ENCODE results near the gene CAND1.

Gene CAND1

GRCh38 chr12:67280572-67280971 lies 11.4 kb downstream of the CAND1 start:
- DNase-seq (ENCODE audit: low read depth in 2 of 2): no peak

GRCh38 chr12:67284561-67284960 lies 15.4 kb downstream of the CAND1 start:
- no peak for DNase-seq (ENCODE audit: low read depth in 2 of 2)

GRCh38 chr12:67286257-67286656 lies 17.1 kb downstream of the CAND1 start:
- no peak for DNase-seq (ENCODE audit: low read depth in 2 of 2)

GRCh38 chr12:67287311-67287710 lies 18.2 kb downstream of the CAND1 start:
- no peak for DNase-seq (ENCODE audit: low read depth in 2 of 2)

GRCh38 chr12:67288561-67288960 lies 19.4 kb downstream of the CAND1 start:
- DNase-seq (ENCODE audit: low read depth in 2 of 2): no peak

- DNase-seq (ENCODE audit: low read depth in 2 of 2): no peak
These were observed 21.2 kb downstream of the CAND1 start for GRCh38 chr12:67290378-67290777.

GRCh38 chr12:67299526-67299925 lies 30.4 kb downstream of the CAND1 start:
- DNase-seq (ENCODE audit: low read depth in 2 of 2): no peak

- no peak for DNase-seq (ENCODE audit: low read depth in 2 of 2)
These were observed 30.8 kb downstream of the CAND1 start for GRCh38 chr12:67299926-67300325.

GRCh38 chr12:67302162-67302561 lies 33.0 kb downstream of the CAND1 start:
- DNase-seq (ENCODE audit: low read depth in 2 of 2): no peak

GRCh38 chr12:67305544-67305943 lies 36.4 kb downstream of the CAND1 start:
- DNase-seq (ENCODE audit: low read depth in 2 of 2): no peak

GRCh38 chr12:67306712-67307111 lies 37.6 kb downstream of the CAND1 start:
- DNase-seq (ENCODE audit: low read depth in 2 of 2): no peak

- DNase-seq (ENCODE audit: low read depth in 2 of 2): no peak
These were observed 46.5 kb downstream of the CAND1 start for GRCh38 chr12:67315661-67316060.

- DNase-seq (ENCODE audit: low read depth in 2 of 2): no peak
These were observed 49.6 kb downstream of the CAND1 start for GRCh38 chr12:67318786-67319185.

GRCh38 chr12:67319936-67320335 lies 50.8 kb downstream of the CAND1 start:
- DNase-seq (ENCODE audit: low read depth in 2 of 2): no peak

GRCh38 chr12:67320614-67321295 lies 51.6 kb downstream of the CAND1 start:
- DNase-seq (ENCODE audit: low read depth in 2 of 2): no peak

- no peak for DNase-seq (ENCODE audit: low read depth in 2 of 2)
These were observed 53.4 kb downstream of the CAND1 start for GRCh38 chr12:67322580-67322979.

GRCh38 chr12:67323007-67323406 lies 53.8 kb downstream of the CAND1 start:
- no peak for DNase-seq (ENCODE audit: low read depth in 2 of 2)

GRCh38 chr12:67326637-67327036 lies 57.5 kb downstream of the CAND1 start:
- DNase-seq (ENCODE audit: low read depth in 2 of 2): no peak

GRCh38 chr12:67327466-67327865 lies 58.3 kb downstream of the CAND1 start:
- DNase-seq (ENCODE audit: low read depth in 2 of 2): no peak

GRCh38 chr12:67331123-67331522 lies 62.0 kb downstream of the CAND1 start:
- DNase-seq (ENCODE audit: low read depth in 2 of 2): no peak

GRCh38 chr12:67331828-67332227 lies 62.7 kb downstream of the CAND1 start:
- DNase-seq (ENCODE audit: low read depth in 2 of 2): no peak

GRCh38 chr12:67333649-67334048 lies 64.5 kb downstream of the CAND1 start:
- DNase-seq (ENCODE audit: low read depth in 2 of 2): no peak

- no peak for DNase-seq (ENCODE audit: low read depth in 2 of 2)
These were observed 69.3 kb downstream of the CAND1 start for GRCh38 chr12:67338426-67338825.

GRCh38 chr12:67339530-67339929 lies 70.4 kb downstream of the CAND1 start:
- DNase-seq (ENCODE audit: low read depth in 2 of 2): no peak
